D721Med (cell line): ENCODE measurements around the gene GRIFIN.
"Not testable (repeated sequence)": the region's sequence is repeated elsewhere in the genome, so short reads cannot be mapped to it uniquely, and the experiment has no call there.

ENCODE experiments used
- DNase-seq: peaks from one replicate; pipeline ENCODE4 v3.0.0; 2011; ENCODE audit warnings: low spot score; ENCODE audit not compliant: insufficient read length
- FAIRE-seq: peaks from 2 replicates; lab custom pipeline; 2011; peaks lifted over from hg19 to GRCh38; lab: Jason Lieb, UNC
- TF ChIP-seq, protein P1 (sequence below): IDR thresholded peaks from 2 replicates; pipeline ENCODE4 v1.5.1; 2012; ENCODE audit warnings: mild to moderate bottlenecking, control low read depth; ENCODE audit not compliant: insufficient read depth; ENCODE audit errors: missing control alignments

GRIFIN gene

GRCh38 chr7:2462731-2463130 lies 13.5 kb downstream of the GRIFIN start:
- FAIRE-seq = no peak
- DNase-seq = no peak
- TF ChIP-seq, protein P1, sequence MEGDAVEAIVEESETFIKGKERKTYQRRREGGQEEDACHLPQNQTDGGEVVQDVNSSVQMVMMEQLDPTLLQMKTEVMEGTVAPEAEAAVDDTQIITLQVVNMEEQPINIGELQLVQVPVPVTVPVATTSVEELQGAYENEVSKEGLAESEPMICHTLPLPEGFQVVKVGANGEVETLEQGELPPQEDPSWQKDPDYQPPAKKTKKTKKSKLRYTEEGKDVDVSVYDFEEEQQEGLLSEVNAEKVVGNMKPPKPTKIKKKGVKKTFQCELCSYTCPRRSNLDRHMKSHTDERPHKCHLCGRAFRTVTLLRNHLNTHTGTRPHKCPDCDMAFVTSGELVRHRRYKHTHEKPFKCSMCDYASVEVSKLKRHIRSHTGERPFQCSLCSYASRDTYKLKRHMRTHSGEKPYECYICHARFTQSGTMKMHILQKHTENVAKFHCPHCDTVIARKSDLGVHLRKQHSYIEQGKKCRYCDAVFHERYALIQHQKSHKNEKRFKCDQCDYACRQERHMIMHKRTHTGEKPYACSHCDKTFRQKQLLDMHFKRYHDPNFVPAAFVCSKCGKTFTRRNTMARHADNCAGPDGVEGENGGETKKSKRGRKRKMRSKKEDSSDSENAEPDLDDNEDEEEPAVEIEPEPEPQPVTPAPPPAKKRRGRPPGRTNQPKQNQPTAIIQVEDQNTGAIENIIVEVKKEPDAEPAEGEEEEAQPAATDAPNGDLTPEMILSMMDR = no peak

- DNase-seq (no peak), FAIRE-seq (no peak)
- TF ChIP-seq, protein P1 = no peak
Measured at GRCh38 chr7:2461268-2462026, 14.8 kb downstream of the GRIFIN start.

- TF ChIP-seq, protein P1 = no peak
- FAIRE-seq = no peak
Measured at GRCh38 chr7:2460641-2461040, 15.6 kb downstream of the GRIFIN start.

DNA sequence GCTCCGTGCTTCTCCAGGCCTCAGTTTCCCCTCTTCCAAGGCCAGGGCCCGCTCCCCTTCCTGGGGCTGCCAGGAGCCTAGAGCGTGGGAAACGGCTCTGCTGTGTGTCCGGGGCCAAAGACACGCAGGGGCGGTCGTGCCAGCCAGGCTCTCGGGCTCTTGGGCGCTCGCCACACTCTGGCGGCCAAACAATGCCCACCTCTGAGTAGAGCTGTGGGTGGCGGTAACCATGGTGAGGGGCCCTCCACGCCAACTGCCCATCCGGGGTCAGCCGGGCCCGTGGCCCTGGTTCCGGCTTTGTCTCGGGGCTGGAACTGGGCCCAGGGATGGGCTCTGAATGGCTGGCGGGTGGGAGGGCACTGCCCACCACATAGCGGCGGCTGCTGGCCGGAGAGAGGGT lies 16.0 kb downstream of the GRIFIN start:
- TF ChIP-seq, protein P1 = no peak

More at GRCh38 chr7:2460641-2461040, 15.6 kb downstream of the GRIFIN start:
- DNase-seq = no peak

DNA sequence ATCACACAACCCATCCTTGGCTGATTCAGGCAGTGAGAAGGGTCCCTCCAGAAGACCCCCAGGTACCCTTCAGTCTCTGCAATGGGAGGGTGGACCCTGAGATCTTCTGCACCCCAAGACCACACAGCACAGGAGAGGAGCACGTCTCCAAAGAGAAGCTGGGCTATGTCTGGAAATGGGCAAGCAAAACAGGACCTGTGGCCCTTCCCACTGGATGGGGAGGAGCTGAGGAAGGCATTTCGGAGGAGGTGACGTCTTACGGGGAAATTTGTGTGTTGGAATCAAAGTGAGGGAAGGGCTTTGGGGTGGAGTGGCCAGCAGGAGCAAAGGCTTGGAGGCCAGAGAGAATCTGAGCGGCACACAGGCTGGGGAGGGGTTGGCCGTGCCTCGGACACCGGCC lies 16.5 kb downstream of the GRIFIN start:
- TF ChIP-seq, protein P1 = no peak
- DNase-seq (no peak), FAIRE-seq (no peak)

More for the DNA sequence above, 16.0 kb downstream of the GRIFIN start:
- FAIRE-seq = no peak
- DNase-seq = no peak

GRCh38 chr7:2453849-2454248 lies 22.3 kb downstream of the GRIFIN start:
- DNase-seq, FAIRE-seq: not testable (repeated sequence)

- FAIRE-seq (no peak), DNase-seq (no peak)
- TF ChIP-seq, protein P1 = no peak
Measured at GRCh38 chr7:2452643-2453270, 23.4 kb downstream of the GRIFIN start.
